ENCODE results near the gene MPHOSPH9. TPM values are rescaled to one million over a fixed set of nuclear protein-coding genes. Genes with fewer than 3 reads are reported as not detected.

Gene MPHOSPH9
- total and polyA plus RNA-seq, 2 donors (not counting 1 experiment from before 2014, with no cell fraction given), result 17.2 to 50.5 TPM

DNA sequence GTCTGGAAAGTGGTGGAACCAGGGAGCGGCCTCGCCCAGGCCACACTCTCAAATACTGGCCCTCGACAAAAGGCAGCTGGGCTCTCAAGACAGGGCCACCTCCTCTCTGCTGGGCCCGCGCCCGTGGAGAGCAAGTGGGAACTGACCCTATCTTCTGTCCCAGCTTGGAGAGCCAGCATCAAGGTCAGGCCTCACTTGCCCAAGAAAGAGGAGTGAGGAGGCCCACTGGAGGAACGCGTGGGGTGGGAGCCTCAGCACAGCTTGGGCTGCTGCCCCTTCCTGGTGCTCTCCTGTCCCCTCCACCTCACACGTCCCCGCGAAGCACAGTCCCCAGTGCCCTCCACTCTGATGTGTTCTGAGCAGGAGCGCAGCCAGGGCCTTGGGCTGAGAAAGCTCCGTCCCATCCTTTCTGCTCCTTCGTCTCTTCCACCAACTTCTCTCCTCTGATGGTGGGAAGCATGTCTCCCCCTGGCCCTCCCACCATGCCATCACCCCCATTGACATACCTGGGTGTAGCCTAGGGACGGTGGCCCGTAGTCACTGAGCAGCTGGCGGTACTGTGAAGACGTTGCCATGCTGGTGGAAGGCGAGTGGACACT, 33.8 kb upstream of the MPHOSPH9 start:
- Histone ChIP-seq H3K36me3 (ENCODE audit: control insufficient read depth, insufficient read depth, low read length) (peaks cover 27% of the 10 kb centered on the region), H3K27me3 (ENCODE audit: control insufficient read depth, insufficient read depth, low read length) (no peaks in the 10 kb centered on the region), H3K79me2 (ENCODE audit: control insufficient read depth, insufficient read depth, low read length) (peaks cover 55% of the 10 kb centered on the region), H3K9ac (ENCODE audit: insufficient read depth, low read length) (no peak overlapping the region), H2AFZ (ENCODE audit: low read length) (no peak overlapping the region), H3K27ac (ENCODE audit: insufficient read depth, low read length) (no peak overlapping the region), H4K20me1 (ENCODE audit: control insufficient read depth, extremely low read depth, insufficient read depth, low read length) (no peaks in the 10 kb centered on the region), H3K4me2 (ENCODE audit: extremely low read depth, insufficient read depth, low read length) (no peak overlapping the region), H3K4me3 (replicated peaks in 1 of 4; ENCODE audit: control extremely low read depth in 1 of 4, insufficient read depth in 1 of 4, low read depth in 3 of 4, low read length in 4 of 4) (no peak overlapping the region), H3K4me1 (ENCODE audit: control insufficient read depth, extremely low read depth, insufficient read depth, low read length) (peaks cover 9% of the 10 kb centered on the region), H3K9me3 (ENCODE audit: control insufficient read depth, insufficient read depth, low read depth, low read length) (no peaks in the 10 kb centered on the region)
- no peak for DNase-seq (ENCODE audit: low read depth in 2 of 2)
- no peak for TF ChIP-seq CTCF (conservative IDR thresholded peaks at IDR 0.05 in 1 of 2, IDR thresholded peaks at IDR 0.05 in 1 of 2; ENCODE audit: low read depth in 1 of 2, low read length in 2 of 2)
- no peak for TF ChIP-seq EZH2 (IDR thresholded peaks at IDR 0.05; ENCODE audit: low read length, missing control alignments)

GRCh38 chr12:123265851-123266678, 33.1 kb upstream of the MPHOSPH9 start:
- H3K36me3 ChIP-seq (ENCODE audit: control insufficient read depth, insufficient read depth, low read length), result peaks cover 29% of the 10 kb centered on the region
- H3K4me2 ChIP-seq (ENCODE audit: extremely low read depth, insufficient read depth, low read length), result no peak overlapping the region
- H3K27me3 ChIP-seq (ENCODE audit: control insufficient read depth, insufficient read depth, low read length), result no peaks in the 10 kb centered on the region
- H3K27ac ChIP-seq (ENCODE audit: insufficient read depth, low read length), result no peak overlapping the region
- H4K20me1 ChIP-seq (ENCODE audit: control insufficient read depth, extremely low read depth, insufficient read depth, low read length), result no peaks in the 10 kb centered on the region
- H3K79me2 ChIP-seq (ENCODE audit: control insufficient read depth, insufficient read depth, low read length), result peaks cover 55% of the 10 kb centered on the region
- H3K9me3 ChIP-seq (ENCODE audit: control insufficient read depth, insufficient read depth, low read depth, low read length), result no peaks in the 10 kb centered on the region
- no peak for DNase-seq (ENCODE audit: low read depth in 2 of 2)
- no peak overlapping the region for H2AFZ ChIP-seq (ENCODE audit: low read length)
- TF ChIP-seq CTCF (conservative IDR thresholded peaks at IDR 0.05 in 1 of 2, IDR thresholded peaks at IDR 0.05 in 1 of 2; ENCODE audit: low read depth in 1 of 2, low read length in 2 of 2) (no peak), EZH2 (IDR thresholded peaks at IDR 0.05; ENCODE audit: low read length, missing control alignments) (no peak)
- peaks cover 9% of the 10 kb centered on the region for H3K4me1 ChIP-seq (ENCODE audit: control insufficient read depth, extremely low read depth, insufficient read depth, low read length)
- no peak overlapping the region for H3K4me3 ChIP-seq (replicated peaks in 1 of 4; ENCODE audit: control extremely low read depth in 1 of 4, insufficient read depth in 1 of 4, low read depth in 3 of 4, low read length in 4 of 4)
- H3K9ac ChIP-seq (ENCODE audit: insufficient read depth, low read length), result no peak overlapping the region

- Histone ChIP-seq H3K4me1 (ENCODE audit: control insufficient read depth, extremely low read depth, insufficient read depth, low read length) (peaks cover 5% of the 10 kb centered on the region), H3K79me2 (ENCODE audit: control insufficient read depth, insufficient read depth, low read length) (peaks cover 43% of the 10 kb centered on the region), H3K4me3 (replicated peaks in 1 of 4; ENCODE audit: control extremely low read depth in 1 of 4, insufficient read depth in 1 of 4, low read depth in 3 of 4, low read length in 4 of 4) (no peak overlapping the region), H3K27ac (ENCODE audit: insufficient read depth, low read length) (no peak overlapping the region), H3K9ac (ENCODE audit: insufficient read depth, low read length) (no peak overlapping the region), H3K9me3 (ENCODE audit: control insufficient read depth, insufficient read depth, low read depth, low read length) (no peaks in the 10 kb centered on the region), H4K20me1 (ENCODE audit: control insufficient read depth, extremely low read depth, insufficient read depth, low read length) (no peaks in the 10 kb centered on the region), H2AFZ (ENCODE audit: low read length) (no peak overlapping the region), H3K27me3 (ENCODE audit: control insufficient read depth, insufficient read depth, low read length) (no peaks in the 10 kb centered on the region), H3K36me3 (ENCODE audit: control insufficient read depth, insufficient read depth, low read length) (peaks cover 29% of the 10 kb centered on the region), H3K4me2 (ENCODE audit: extremely low read depth, insufficient read depth, low read length) (no peak overlapping the region)
- no peak for TF ChIP-seq CTCF (conservative IDR thresholded peaks at IDR 0.05 in 1 of 2, IDR thresholded peaks at IDR 0.05 in 1 of 2; ENCODE audit: low read depth in 1 of 2, low read length in 2 of 2)
- no peak for TF ChIP-seq EZH2 (IDR thresholded peaks at IDR 0.05; ENCODE audit: low read length, missing control alignments)
- DNase-seq (ENCODE audit: low read depth in 2 of 2), result no peak
Observed at GRCh38 chr12:123264642-123265041, 31.7 kb upstream of the MPHOSPH9 start.
